Measurements from ENCODE around the gene LARP4B.
"Not testable (repeated sequence)": the region's sequence is repeated elsewhere in the genome, so short reads cannot be mapped to it uniquely, and the experiment has no call there.

Gene LARP4B

GRCh38 chr10:770048-770712 is 161.3 kb downstream of the LARP4B start:
- not testable (repeated sequence) for DNase-seq (ENCODE audit: low read depth in 3 of 3)

GRCh38 chr10:767794-768193 is 163.7 kb downstream of the LARP4B start:
- DNase-seq (ENCODE audit: low read depth in 3 of 3) = no peak

GRCh38 chr10:767211-767610 is 164.3 kb downstream of the LARP4B start:
- DNase-seq (ENCODE audit: low read depth in 3 of 3) = no peak

GRCh38 chr10:761376-761775 is 170.1 kb downstream of the LARP4B start:
- DNase-seq (ENCODE audit: low read depth in 3 of 3) = no peak

- DNase-seq (ENCODE audit: low read depth in 3 of 3) = no peak
These were observed 170.9 kb downstream of the LARP4B start for GRCh38 chr10:760622-761021.

GRCh38 chr10:759898-760477 is 171.5 kb downstream of the LARP4B start:
- DNase-seq (ENCODE audit: low read depth in 3 of 3) = no peak

Measured in stimulated activated CD4-positive, alpha-beta T cell treated with anti-CD3 and anti-CD28 coated beads, TNF-alpha, amount 100 ng/mL, for 48 hours (primary cell).